ENCODE data around the gene CWC15.
A peak's percentile ranks its signal among the peaks of the same experiment; 100 is the strongest.
"Not testable (repeated sequence)": the region's sequence is repeated elsewhere in the genome, so short reads cannot be mapped to it uniquely, and the experiment has no call there.

Gene CWC15

GRCh38 chr11:94973099-94973968 is at the start of gene CWC15, which contains the start of gene KDM4D:
Gene CWC15 (minus strand): TSS chr11:94973556. CDS start chr11:94972185, 1,371 bp downstream.
Gene KDM4D (plus strand): TSS chr11:94973709. CDS start chr11:94997373, 23,664 bp downstream.
- DNase-seq, result peak; percentile 96

- not testable (repeated sequence) for DNase-seq
These were observed 48.1 kb upstream of the CWC15 start for GRCh38 chr11:95021468-95021867.

GRCh38 chr11:95016139-95016538 is 42.8 kb upstream of the CWC15 start:
- DNase-seq, result no peak

GRCh38 chr11:95014184-95014821 is 40.9 kb upstream of the CWC15 start:
- DNase-seq, result no peak

GRCh38 chr11:95011376-95011775 is 38.0 kb upstream of the CWC15 start:
- DNase-seq, result no peak

DNA sequence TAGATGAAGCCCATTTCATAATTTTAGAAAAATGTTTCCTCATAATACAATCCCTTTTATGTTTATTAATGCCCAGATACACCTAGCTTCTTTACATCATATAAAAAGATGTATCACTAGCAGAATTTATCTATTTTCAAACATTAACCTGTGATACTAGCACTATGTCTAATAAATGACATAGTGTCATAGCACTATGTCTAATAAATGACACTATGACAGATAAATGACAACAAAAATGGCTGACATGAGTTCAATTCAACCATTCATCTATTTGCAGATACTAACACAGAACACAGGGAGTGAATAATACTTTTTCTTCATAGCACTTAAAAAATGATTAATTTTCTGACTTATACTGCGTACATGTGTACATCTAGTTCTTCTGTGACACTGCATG is 32.3 kb upstream of the CWC15 start:
- DNase-seq, result no peak

GRCh38 chr11:95003716-95004115 is 30.4 kb upstream of the CWC15 start:
- DNase-seq, result no peak

DNA sequence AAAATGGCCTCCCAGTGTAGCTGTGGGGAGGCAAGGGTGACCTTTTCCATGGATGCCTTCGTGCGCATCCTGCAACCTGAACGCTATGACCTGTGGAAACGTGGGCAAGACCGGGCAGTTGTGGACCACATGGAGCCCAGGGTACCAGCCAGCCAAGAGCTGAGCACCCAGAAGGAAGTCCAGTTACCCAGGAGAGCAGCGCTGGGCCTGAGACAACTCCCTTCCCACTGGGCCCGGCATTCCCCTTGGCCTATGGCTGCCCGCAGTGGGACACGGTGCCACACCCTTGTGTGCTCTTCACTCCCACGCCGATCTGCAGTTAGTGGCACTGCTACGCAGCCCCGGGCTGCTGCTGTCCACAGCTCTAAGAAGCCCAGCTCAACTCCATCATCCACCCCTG is 24.9 kb upstream of the CWC15 start:
- DNase-seq, result no peak

DNA sequence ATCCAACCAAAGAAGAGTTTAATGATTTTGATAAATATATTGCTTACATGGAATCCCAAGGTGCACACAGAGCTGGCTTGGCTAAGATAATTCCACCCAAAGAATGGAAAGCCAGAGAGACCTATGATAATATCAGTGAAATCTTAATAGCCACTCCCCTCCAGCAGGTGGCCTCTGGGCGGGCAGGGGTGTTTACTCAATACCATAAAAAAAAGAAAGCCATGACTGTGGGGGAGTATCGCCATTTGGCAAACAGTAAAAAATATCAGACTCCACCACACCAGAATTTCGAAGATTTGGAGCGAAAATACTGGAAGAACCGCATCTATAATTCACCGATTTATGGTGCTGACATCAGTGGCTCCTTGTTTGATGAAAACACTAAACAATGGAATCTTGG is 24.1 kb upstream of the CWC15 start:
- no peak for DNase-seq

DNA sequence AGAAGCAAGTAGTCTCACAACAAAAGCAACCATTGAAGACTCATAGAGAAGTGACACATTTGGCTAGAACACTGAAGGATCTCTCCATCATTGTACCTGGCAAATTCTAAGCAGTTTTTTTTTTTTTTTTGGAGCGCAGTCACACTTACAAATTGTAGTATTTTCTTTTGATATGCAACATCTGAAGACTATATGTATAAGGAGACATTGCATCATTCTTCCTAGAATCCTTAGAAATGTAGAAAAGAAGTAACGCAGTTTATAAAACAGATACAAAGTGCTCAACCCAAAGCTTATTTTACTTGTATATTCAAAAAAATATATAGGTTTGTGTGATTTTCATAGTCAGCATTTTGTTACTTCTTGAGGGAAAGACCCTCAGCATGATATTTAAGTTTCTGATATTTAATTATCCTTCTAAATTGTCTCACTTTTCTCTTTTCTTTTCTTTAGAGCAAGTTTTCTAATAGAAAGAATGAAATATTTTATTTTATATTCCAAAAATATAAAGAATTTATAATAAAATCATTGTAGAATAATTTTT is 20.1 kb upstream of the CWC15 start:
- no peak for DNase-seq

DNA sequence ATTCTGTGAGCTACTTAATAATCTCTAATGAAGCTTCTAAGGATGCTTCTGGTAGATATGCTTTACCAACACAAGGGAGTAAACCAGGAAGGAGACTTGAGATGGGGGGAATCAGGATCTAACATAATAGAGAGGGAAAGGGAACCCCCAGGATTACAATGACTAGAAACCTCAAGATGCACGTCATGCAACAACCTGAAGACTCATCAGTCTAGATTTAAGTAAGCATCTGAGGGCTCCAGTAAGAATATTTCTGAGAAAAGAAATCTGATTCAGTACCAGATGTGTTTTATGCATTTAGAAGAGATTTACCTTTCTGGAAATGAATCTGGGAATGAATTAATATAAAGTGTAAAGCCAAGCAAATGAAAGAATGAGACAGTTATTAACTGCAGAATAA is 15.4 kb upstream of the CWC15 start:
- DNase-seq, result no peak

DNA sequence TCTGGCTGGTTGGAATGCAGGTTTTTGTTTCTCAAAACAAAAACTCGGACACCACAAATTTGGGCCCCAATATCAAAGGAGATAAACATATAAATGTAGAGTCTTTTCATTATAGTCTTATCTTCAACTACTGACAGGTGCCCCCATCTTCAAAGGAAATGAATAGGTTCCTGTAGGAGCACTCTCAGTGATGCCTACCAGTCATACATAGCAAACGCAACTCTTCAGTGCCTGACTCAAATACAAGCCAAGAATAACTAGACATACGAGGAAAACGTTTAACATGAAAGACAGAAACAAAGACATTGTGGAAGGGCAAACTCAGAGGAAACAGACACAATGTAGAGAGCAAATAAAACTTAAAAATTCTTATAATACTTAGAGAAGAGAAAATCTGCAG is 14.0 kb upstream of the CWC15 start:
- no peak for DNase-seq

- no peak for DNase-seq
These were observed 2.2 kb upstream of the CWC15 start for GRCh38 chr11:94975599-94975998.

- no peak for DNase-seq
These were observed 822 bp upstream of the CWC15 start for GRCh38 chr11:94974178-94974577.

DNA sequence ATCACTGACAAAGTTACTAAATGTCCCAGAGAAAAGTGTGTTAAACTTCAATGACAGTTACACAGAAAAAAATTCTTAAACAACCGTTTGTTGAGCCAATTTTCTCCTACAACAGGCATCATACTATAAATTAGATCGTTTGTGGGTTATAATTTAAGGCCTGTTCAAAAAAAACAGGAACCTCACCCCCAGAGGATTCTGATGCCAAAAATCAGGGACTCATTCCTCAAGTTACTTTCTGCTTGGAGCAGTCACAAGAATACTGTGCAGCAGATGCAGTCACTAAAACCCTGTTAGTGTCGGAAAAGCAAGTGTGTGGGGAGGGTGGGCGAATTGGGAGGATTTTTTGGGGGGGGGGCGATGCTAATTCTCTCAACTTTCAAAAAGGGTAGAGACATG is 657 bp downstream of the CWC15 start:
- peak; percentile 22 for DNase-seq

DNA sequence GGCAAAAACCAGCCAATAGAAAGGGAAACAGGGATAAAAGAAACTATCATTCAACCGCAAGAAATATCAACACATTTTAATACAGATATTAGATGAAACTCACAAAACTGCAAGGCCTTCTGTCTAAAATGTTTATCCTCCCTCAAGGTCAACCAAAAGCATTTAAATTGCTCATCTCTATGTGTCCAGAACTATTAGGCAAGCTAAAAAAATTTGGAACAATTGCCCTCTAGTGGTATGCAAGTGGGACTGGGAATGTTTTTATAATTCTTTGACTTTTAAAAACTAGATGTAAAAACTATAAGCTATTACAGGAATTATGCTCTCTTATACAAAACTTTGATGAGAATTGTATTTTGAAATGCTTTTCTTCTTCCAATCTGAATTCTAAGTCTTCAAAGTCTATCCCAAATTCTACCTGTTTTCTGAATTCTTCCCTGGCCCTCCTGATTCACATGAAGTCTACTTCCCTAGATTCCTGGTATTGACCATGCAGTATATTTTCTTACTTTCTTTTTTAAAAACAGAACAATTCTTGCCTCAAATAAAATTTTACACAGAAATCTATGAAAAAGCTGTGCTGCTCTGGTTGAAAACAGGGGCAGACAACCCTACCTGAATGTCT is 4.9 kb downstream of the CWC15 start:
- peak; percentile 35 for DNase-seq

GRCh38 chr11:94964934-94965333 is 8.4 kb downstream of the CWC15 start:
- DNase-seq, result no peak

DNA sequence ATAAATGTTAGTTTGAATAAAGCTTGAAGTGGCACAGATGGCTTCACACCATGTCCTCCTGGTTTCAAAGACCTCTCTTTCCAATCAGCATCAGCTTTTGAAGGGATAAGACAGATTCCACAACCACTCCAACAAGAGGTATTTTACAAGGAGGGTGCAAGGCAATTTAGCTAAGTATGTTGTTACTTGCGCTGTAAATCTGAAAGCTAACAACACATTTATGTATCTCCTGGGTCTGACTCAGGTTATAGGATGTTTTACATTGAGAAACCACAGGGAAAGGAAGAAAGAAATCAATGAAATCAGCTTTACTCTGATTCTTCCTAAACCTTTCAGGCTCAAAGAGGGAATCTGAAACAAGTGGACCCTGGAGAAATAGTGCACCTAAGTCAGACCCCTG is 12.1 kb downstream of the CWC15 start:
- DNase-seq, result no peak

DNA sequence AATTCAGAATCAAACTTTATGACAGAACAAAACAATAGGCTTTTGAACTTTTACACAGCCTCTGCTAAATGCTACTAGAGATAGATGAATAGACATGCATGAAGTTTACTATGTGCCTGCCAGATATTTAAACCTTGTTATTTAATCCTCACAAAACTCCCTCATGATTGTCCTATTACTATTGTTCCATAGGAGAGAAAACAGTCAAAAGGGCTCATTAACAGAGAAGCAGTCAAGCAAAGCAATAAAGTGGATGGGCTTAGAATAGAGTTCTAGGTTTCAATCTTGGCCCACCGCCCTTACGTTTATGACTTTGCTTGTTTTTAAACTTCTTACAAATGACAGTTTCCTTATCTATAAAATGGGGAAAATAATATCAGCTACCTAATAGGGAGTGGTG is 12.9 kb downstream of the CWC15 start:
- DNase-seq, result no peak

- DNase-seq, result no peak
These were observed 14.2 kb downstream of the CWC15 start for GRCh38 chr11:94959179-94959578.

GRCh38 chr11:94958121-94958696 is 15.1 kb downstream of the CWC15 start:
- DNase-seq, result no peak

DNA sequence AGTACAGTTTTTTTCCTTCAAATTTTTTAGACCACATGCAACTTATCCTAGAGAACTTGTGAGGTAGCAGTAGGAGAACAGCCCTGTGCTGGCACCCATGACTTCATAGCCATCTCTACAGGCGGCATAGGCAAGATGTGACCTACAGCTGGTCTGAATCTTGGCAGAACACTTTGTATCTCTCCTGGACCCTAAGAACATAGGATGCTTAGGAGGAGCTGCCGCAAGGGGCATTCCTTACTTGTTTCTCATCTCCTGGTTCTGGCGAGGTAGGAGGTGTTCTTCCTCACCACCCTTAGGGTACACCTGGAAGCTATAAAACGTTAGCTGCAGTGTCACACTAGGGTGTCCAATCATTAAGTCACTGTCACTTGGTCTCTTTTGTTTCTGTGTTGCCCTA is 16.4 kb downstream of the CWC15 start:
- no peak for DNase-seq

DNA sequence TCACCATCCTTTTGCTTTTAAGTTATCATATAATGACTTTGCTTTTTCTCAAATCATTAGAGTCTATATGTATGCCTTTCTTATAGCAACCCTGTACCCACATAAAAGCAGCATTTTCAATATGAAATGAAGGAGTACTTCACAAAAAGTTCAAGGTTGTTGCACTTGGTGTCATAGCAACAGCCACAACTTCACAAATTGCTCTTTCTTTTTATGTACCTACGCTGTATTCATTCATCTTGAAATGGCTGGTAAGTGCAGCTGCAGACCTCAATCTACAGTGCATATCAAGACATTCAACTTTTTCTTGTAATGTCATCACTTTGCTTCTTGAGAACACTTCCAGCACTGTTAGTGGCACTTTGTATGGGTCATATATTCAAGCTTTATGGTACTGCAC is 18.6 kb downstream of the CWC15 start:
- no peak for DNase-seq
